ENCODE results near the gene IRF5. TPM values are rescaled to one million over a fixed set of nuclear protein-coding genes. Genes with fewer than 3 reads are reported as not detected.

IRF5 gene
- total RNA-seq, 1 experiment from 2014 or later = 0.74 TPM

- no peak overlapping the region for H4K8ac ChIP-seq (replicated peaks; ENCODE audit: insufficient read length, low read depth, low read length)
- H2BK20ac ChIP-seq (ENCODE audit: low read depth, low read length, poor library complexity, severe bottlenecking) = no peak overlapping the region
- no CpG with 5 or more reads among the region's 2 CpGs for WGBS (ENCODE audit: extremely low coverage, insufficient read length, low lambda C conversion rate)
- H2BK15ac ChIP-seq (ENCODE audit: low read depth, low read length) = no peak overlapping the region
- Mint-ChIP-seq H3K27ac (peak overlapping the region in 1 of 3 experiments; percentile 87; a peak in 2 of 7 replicates), H3K4me1 (peaks cover 31 to 33% of the 10 kb centered on the region in 2 experiments), H3K27me3 (ENCODE audit: low read depth) (no peaks in the 10 kb centered on the region), H3K4me3 (no peak overlapping the region), H3K9me3 (no peaks in the 10 kb centered on the region), H3K36me3 (ENCODE audit: insufficient read depth in 1 of 3, low read depth in 3 of 3) (peaks cover 11 to 65% (median 59%) of the 10 kb centered on the region in 3 experiments)
- H3K14ac ChIP-seq (ENCODE audit: insufficient read depth, low read length) = no peak overlapping the region
- no peak for DNase-seq
- H3K4ac ChIP-seq (ENCODE audit: low read depth, low read length) = no peak overlapping the region
- no peak overlapping the region for H3K18ac ChIP-seq (ENCODE audit: insufficient read length, low read depth, low read length)
- H2AK5ac ChIP-seq (ENCODE audit: insufficient read length, low read length) = no peak overlapping the region
- H3K79me1 ChIP-seq (ENCODE audit: insufficient read depth, low read depth, low read length, poor library complexity, severe bottlenecking) = no peaks in the 10 kb centered on the region
- H2BK5ac ChIP-seq (ENCODE audit: insufficient read length, low read length) = no peak overlapping the region
- no peak overlapping the region for H3K4me2 ChIP-seq (ENCODE audit: insufficient read depth, insufficient read length, low read length)
- H2BK12ac ChIP-seq (ENCODE audit: insufficient read length, low read depth, low read length) = no peak overlapping the region
- TF ChIP-seq CTCF (conservative IDR thresholded peaks at IDR 0.05) = no peak
- H3K27me3 ChIP-seq (ENCODE audit: insufficient read depth, low read length) = no peaks in the 10 kb centered on the region
- H4K5ac ChIP-seq (ENCODE audit: insufficient read length, low read depth, low read length) = no peak overlapping the region
- no peaks in the 10 kb centered on the region for H3K23me2 ChIP-seq (ENCODE audit: insufficient read length, low read depth, low read length, poor library complexity, severe bottlenecking)
- no peaks in the 10 kb centered on the region for H3K79me2 ChIP-seq (ENCODE audit: insufficient read depth, low read length)
- H3K9ac ChIP-seq (ENCODE audit: extremely low read depth, insufficient read length, low read length) = no peak overlapping the region
- no peak overlapping the region for H3K56ac ChIP-seq (ENCODE audit: insufficient read length, low read depth, low read length)
- H2BK120ac ChIP-seq (ENCODE audit: low read depth, low read length, poor library complexity, severe bottlenecking) = no peak overlapping the region
- H3K9me3 ChIP-seq (ENCODE audit: control insufficient read depth, low read depth, low read length) = no peaks in the 10 kb centered on the region
- H2AFZ ChIP-seq (ENCODE audit: low read length) = no peak overlapping the region
- peaks cover 5% of the 10 kb centered on the region for H3K4me1 ChIP-seq (ENCODE audit: insufficient read depth, low read length)
- no peak overlapping the region for H4K91ac ChIP-seq (ENCODE audit: insufficient read length, low read depth, low read length)
- no peak overlapping the region for H3T11ph ChIP-seq (ENCODE audit: low read length)
- no peaks in the 10 kb centered on the region for H4K20me1 ChIP-seq (ENCODE audit: control insufficient read depth, insufficient read depth, insufficient read length)
- H3K27ac ChIP-seq (ENCODE audit: insufficient read length, low read depth, low read length) = no peak overlapping the region
- no peak overlapping the region for H3K23ac ChIP-seq (ENCODE audit: insufficient read length, low read depth, low read length)
Measured at GRCh38 chr7:128954150-128954549, 16.4 kb downstream of the IRF5 start.

All from H9 (cell line).